Left lung (tissue), 10 donors: ENCODE results near the gene ACSF3. TPM values are rescaled to one million over a fixed set of nuclear protein-coding genes. Genes with fewer than 3 reads are reported as not detected.

Source experiments
- ATAC-seq: fragments of 200-7000 bp; cut with Tn5 transposase; one replicate; pipeline ENCODE4 v1.9.1; 2020; ENCODE audit warnings: moderate library complexity
- DNase-seq, 4 donors: peaks; one replicate each; pipeline ENCODE4 v3.0.0-alpha.2; 2013 to 2020
- H3K27ac ChIP-seq, 2 donors: fragments of 200-600 bp; sonication (generic) in 1 of 2; one replicate each; pipeline versions ENCODE4 v1.5.0 to v1.8.0; 2020 to 2021
- H3K27me3 ChIP-seq, 2 donors: fragments of 200-600 bp; sonication (generic) in 1 of 2; one replicate each; pipeline versions ENCODE4 v1.5.0 to v1.8.0; 2020 to 2021
- H3K36me3 ChIP-seq, 2 donors: fragments of 200-600 bp; sonication (generic) in 1 of 2; one replicate each; pipeline versions ENCODE4 v1.5.0 to v1.8.0; 2020 to 2021
- H3K4me1 ChIP-seq, 2 donors: fragments of 200-600 bp; one replicate each; pipeline ENCODE4 v1.8.0; 2021
- H3K4me3 ChIP-seq, 2 donors: fragments of 200-600 bp; sonication (generic) in 1 of 2; one replicate each; pipeline versions ENCODE4 v1.5.0 to v1.8.0; 2020 to 2021; ENCODE audit warnings: mild to moderate bottlenecking in 1 of 2
- H3K9me3 ChIP-seq, 2 donors: fragments of 200-600 bp; sonication (generic) in 1 of 2; one replicate each; pipeline versions ENCODE4 v1.5.0 to v1.8.0; 2020 to 2021
- CTCF ChIP-seq, 2 donors: fragments of 200-600 bp; sonication (generic) in 1 of 2; IDR thresholded peaks; one replicate each; pipeline versions ENCODE4 v1.5.0 to v1.8.0; 2021; ENCODE audit warnings: antibody characterized with exemption in 2 of 2
- intact Hi-C, 2 donors: fragments of 100-400 bp; cut with DNase I; formaldehyde crosslinking; loops; one replicate each; pipeline versions ENCODE4 v1.11.2 to v1.14.2; 2022
- polyA plus RNA-seq, 6 donors: library from polyadenylated mRNA; unstranded; fragments of 120-200 nt; gene quantifications; one replicate each; pipeline ENCODE4 v1.2.1, GENCODE V29; 2013; ENCODE audit not compliant: insufficient read length in 6 of 6
- total RNA-seq, 2 donors: library from RNA; stranded (reverse); fragmentation: NEBNext Ultra II Directional; extraction: Animal tissue kit (Norgen Biotek cat#: 25700); gene quantifications; one replicate each; pipeline ENCODE4 v1.2.1, GENCODE V29; 2021
- donor health status: DM: no; HTN: yes; CAD: no.
- donor health status: DM: no; HTN: no; CAD: no.

The ACSF3 gene
- total and polyA plus RNA-seq, 8 donors, result 30.0 to 38.4 (median 33.7) TPM

- ATAC-seq (peak; percentile 86), DNase-seq (peak in 3 of 4 donors; percentile 64 to 92 (median 92))
- intact Hi-C loops, result no loop called here
- no peak overlapping the region for H3K27ac ChIP-seq
- no peaks in the 10 kb centered on the region for H3K9me3 ChIP-seq
- peaks cover 0 to 33% of the 10 kb centered on the region in 2 donors for H3K27me3 ChIP-seq
- H3K4me3 ChIP-seq, result peak overlapping the region in 1 of 2 donors; percentile 14
- peaks cover 3 to 9% of the 10 kb centered on the region in 2 donors for H3K4me1 ChIP-seq
- no peak for TF ChIP-seq CTCF (IDR thresholded peaks at IDR 0.05)
- peaks cover 0 to 13% of the 10 kb centered on the region in 2 donors for H3K36me3 ChIP-seq
These were observed 99.4 kb downstream of the ACSF3 start for GRCh38 chr16:89192956-89193575.

- Histone ChIP-seq H3K4me1 (peaks cover 3 to 9% of the 10 kb centered on the region in 2 donors), H3K36me3 (peaks cover 0 to 13% of the 10 kb centered on the region in 2 donors)
These were observed 100.1 kb downstream of the ACSF3 start for GRCh38 chr16:89193576-89194293.

GRCh38 chr16:89194340-89195311 is 101.0 kb downstream of the ACSF3 start:
- no peak overlapping the region for H3K27ac ChIP-seq
- H3K4me1 ChIP-seq, result peaks cover 3 to 15% of the 10 kb centered on the region in 2 donors
- TF ChIP-seq CTCF (IDR thresholded peaks at IDR 0.05), result no peak
- DNase-seq (peak in 1 of 4 donors; percentile 80), ATAC-seq (no peak)
- peaks cover 5 to 48% of the 10 kb centered on the region in 2 donors for H3K27me3 ChIP-seq
- no peaks in the 10 kb centered on the region for H3K9me3 ChIP-seq
- H3K36me3 ChIP-seq, result peaks cover 0 to 13% of the 10 kb centered on the region in 2 donors
- intact Hi-C loops, result no loop called here
- H3K4me3 ChIP-seq, result no peak overlapping the region

More at GRCh38 chr16:89193576-89194293, 100.1 kb downstream of the ACSF3 start:
- peak overlapping the region in 1 of 2 donors; percentile 14 for H3K4me3 ChIP-seq
- DNase-seq (peak in 2 of 4 donors; percentile 58 to 80), ATAC-seq (peak; percentile 2)
- H3K9me3 ChIP-seq, result no peaks in the 10 kb centered on the region
- H3K27ac ChIP-seq, result no peak overlapping the region
- H3K27me3 ChIP-seq, result peaks cover 0 to 40% of the 10 kb centered on the region in 2 donors
- TF ChIP-seq CTCF (IDR thresholded peaks at IDR 0.05), result no peak
- intact Hi-C loops, result no loop called here

- ATAC-seq, result no peak
- Histone ChIP-seq H3K9me3 (no peaks in the 10 kb centered on the region), H3K36me3 (peaks cover 0 to 13% of the 10 kb centered on the region in 2 donors), H3K4me3 (no peak overlapping the region), H3K27ac (no peak overlapping the region), H3K27me3 (peaks cover 15 to 59% of the 10 kb centered on the region in 2 donors), H3K4me1 (peaks cover 3 to 26% of the 10 kb centered on the region in 2 donors)
- no peak for TF ChIP-seq CTCF (IDR thresholded peaks at IDR 0.05)
- DNase-seq, result peak in 1 of 4 donors; percentile 76
- intact Hi-C loops, result no loop called here
These were observed 102.0 kb downstream of the ACSF3 start for GRCh38 chr16:89195521-89196171.
